ENCODE results near the gene COL8A1.

DNA sequence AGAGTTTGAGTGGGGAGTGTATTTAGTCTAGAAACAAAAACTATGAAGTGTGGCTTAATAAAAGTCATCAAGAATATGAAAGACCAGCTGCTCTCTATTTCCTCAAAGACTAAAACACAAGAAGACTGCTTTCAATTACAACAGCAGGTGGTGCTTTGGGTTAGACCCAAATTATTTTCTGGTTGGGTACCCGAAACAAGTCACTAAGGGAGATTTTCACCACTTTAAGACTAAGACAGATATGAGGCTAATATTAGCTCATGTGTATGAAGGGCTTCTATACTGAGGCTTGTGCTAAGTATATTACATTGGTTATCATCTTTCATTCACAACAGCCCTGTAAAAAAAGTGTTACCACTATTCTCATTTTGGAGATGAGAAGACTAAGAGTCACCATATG, 43.1 kb downstream of the COL8A1 start:
- TF ChIP-seq CTCF (conservative IDR thresholded peaks at IDR 0.05) (no peak), EZH2 (IDR thresholded peaks at IDR 0.05; ENCODE audit: low read depth) (no peak)

All from PC-9 (cell line).